ENCODE data around the gene PHF14.
"Not testable (repeated sequence)": the region's sequence is repeated elsewhere in the genome, so short reads cannot be mapped to it uniquely, and the experiment has no call there.

PHF14 gene

GRCh38 chr7:10973942-10974911 is 555 bp downstream of the PHF14 start:
- DNase-seq (ENCODE audit: low read depth, low spot score), result no peak
- peak overlapping the region; percentile 70 for H3K27ac ChIP-seq

GRCh38 chr7:10977113-10977512 is 3.4 kb downstream of the PHF14 start:
- no peak overlapping the region for H3K27ac ChIP-seq
- DNase-seq (ENCODE audit: low read depth, low spot score), result no peak

- H3K27ac ChIP-seq, result no peak overlapping the region
- DNase-seq (ENCODE audit: low read depth, low spot score), result no peak
These were observed 7.6 kb downstream of the PHF14 start for GRCh38 chr7:10981317-10981716.

- not testable (repeated sequence) for DNase-seq (ENCODE audit: low read depth, low spot score)
These were observed 17.1 kb downstream of the PHF14 start for GRCh38 chr7:10990748-10991147.

GRCh38 chr7:10995482-10996166 is 22.0 kb downstream of the PHF14 start:
- DNase-seq (ENCODE audit: low read depth, low spot score); H3K27ac ChIP-seq: not testable (repeated sequence)

More at GRCh38 chr7:10990748-10991147, 17.1 kb downstream of the PHF14 start:
- H3K27ac ChIP-seq, result not testable (repeated sequence)

- no peak overlapping the region for H3K27ac ChIP-seq
- DNase-seq (ENCODE audit: low read depth, low spot score), result no peak
These were observed 25.5 kb downstream of the PHF14 start for GRCh38 chr7:10998996-10999757.

- H3K27ac ChIP-seq, result no peak overlapping the region
- no peak for DNase-seq (ENCODE audit: low read depth, low spot score)
These were observed 31.5 kb downstream of the PHF14 start for GRCh38 chr7:11005202-11005601.

GRCh38 chr7:11006291-11006690 is 32.6 kb downstream of the PHF14 start:
- DNase-seq (ENCODE audit: low read depth, low spot score), result no peak
- no peak overlapping the region for H3K27ac ChIP-seq

GRCh38 chr7:11009631-11010030 is 36.0 kb downstream of the PHF14 start:
- no peak for DNase-seq (ENCODE audit: low read depth, low spot score)
- no peak overlapping the region for H3K27ac ChIP-seq

- DNase-seq (ENCODE audit: low read depth, low spot score), result no peak
- H3K27ac ChIP-seq, result no peak overlapping the region
These were observed 47.8 kb downstream of the PHF14 start for GRCh38 chr7:11021468-11021867.

GRCh38 chr7:11026452-11027359 is 53.0 kb downstream of the PHF14 start:
- DNase-seq (ENCODE audit: low read depth, low spot score), result no peak
- no peak overlapping the region for H3K27ac ChIP-seq

- H3K27ac ChIP-seq, result no peak overlapping the region
- no peak for DNase-seq (ENCODE audit: low read depth, low spot score)
These were observed 62.0 kb downstream of the PHF14 start for GRCh38 chr7:11035661-11036060.

GRCh38 chr7:11039974-11040373 is 66.3 kb downstream of the PHF14 start:
- no peak overlapping the region for H3K27ac ChIP-seq
- DNase-seq (ENCODE audit: low read depth, low spot score), result no peak

GRCh38 chr7:11054033-11054432 is 80.4 kb downstream of the PHF14 start:
- DNase-seq (ENCODE audit: low read depth, low spot score), result no peak
- H3K27ac ChIP-seq, result no peak overlapping the region

- H3K27ac ChIP-seq, result no peak overlapping the region
- no peak for DNase-seq (ENCODE audit: low read depth, low spot score)
These were observed 87.2 kb downstream of the PHF14 start for GRCh38 chr7:11060893-11061292.

- DNase-seq (ENCODE audit: low read depth, low spot score), result no peak
- no peak overlapping the region for H3K27ac ChIP-seq
These were observed 88.4 kb downstream of the PHF14 start for GRCh38 chr7:11062110-11062509.

GRCh38 chr7:11069591-11069990 is 95.9 kb downstream of the PHF14 start:
- no peak for DNase-seq (ENCODE audit: low read depth, low spot score)
- no peak overlapping the region for H3K27ac ChIP-seq

GRCh38 chr7:11077816-11078215 is 104.1 kb downstream of the PHF14 start:
- no peak for DNase-seq (ENCODE audit: low read depth, low spot score)
- H3K27ac ChIP-seq, result no peak overlapping the region

- no peak overlapping the region for H3K27ac ChIP-seq
- no peak for DNase-seq (ENCODE audit: low read depth, low spot score)
These were observed 104.7 kb downstream of the PHF14 start for GRCh38 chr7:11078247-11078834.

Measured in epithelial cell of prostate (primary cell).